BLaER1 treated with 17β-estradiol and CSF1 and Interleukin-3, amounts not matched to agents 10 nM and 100 nM (cell line): ENCODE results near the gene TIMP1.

ENCODE experiments used
- H3K27ac ChIP-seq, 11 experiments: shearing (Covaris generic); formaldehyde crosslinking; 2 replicates each; pipeline ENCODE4 v1.8.1; 2022
- H3K27me3 ChIP-seq, 11 experiments: shearing (Covaris generic); formaldehyde crosslinking; 2 replicates each; pipeline ENCODE4 v1.8.1; 2022
- H3K36me3 ChIP-seq, 11 experiments: shearing (Covaris generic); formaldehyde crosslinking; 2 replicates each; pipeline ENCODE4 v1.8.1; 2022
- H3K4me1 ChIP-seq, 10 experiments: shearing (Covaris generic); formaldehyde crosslinking; 2 replicates each; pipeline ENCODE4 v1.8.1; 2022
- H3K4me2 ChIP-seq, 11 experiments: shearing (Covaris generic); formaldehyde crosslinking; 2 replicates each; pipeline ENCODE4 v1.8.1; 2022
- H3K4me3 ChIP-seq, 10 experiments: shearing (Covaris generic); formaldehyde crosslinking; 2 replicates each; pipeline ENCODE4 v1.8.1; 2022
- H3K9ac ChIP-seq, 11 experiments: shearing (Covaris generic); formaldehyde crosslinking; 2 replicates each; pipeline ENCODE4 v1.8.1; 2022
- H3K9me3 ChIP-seq, 11 experiments: shearing (Covaris generic); formaldehyde crosslinking; replicated peaks in 1 of 11; 2 replicates each; pipeline ENCODE4 v1.8.1; 2022
- H4K20me1 ChIP-seq, 11 experiments: shearing (Covaris generic); formaldehyde crosslinking; 2 replicates each; pipeline ENCODE4 v1.8.1; 2022
- Cebpa-rat ChIP-seq, 11 experiments: shearing (Covaris generic); IDR thresholded peaks; 2 replicates each; pipeline ENCODE4 v1.8.1; 2022

The TIMP1 gene

DNA sequence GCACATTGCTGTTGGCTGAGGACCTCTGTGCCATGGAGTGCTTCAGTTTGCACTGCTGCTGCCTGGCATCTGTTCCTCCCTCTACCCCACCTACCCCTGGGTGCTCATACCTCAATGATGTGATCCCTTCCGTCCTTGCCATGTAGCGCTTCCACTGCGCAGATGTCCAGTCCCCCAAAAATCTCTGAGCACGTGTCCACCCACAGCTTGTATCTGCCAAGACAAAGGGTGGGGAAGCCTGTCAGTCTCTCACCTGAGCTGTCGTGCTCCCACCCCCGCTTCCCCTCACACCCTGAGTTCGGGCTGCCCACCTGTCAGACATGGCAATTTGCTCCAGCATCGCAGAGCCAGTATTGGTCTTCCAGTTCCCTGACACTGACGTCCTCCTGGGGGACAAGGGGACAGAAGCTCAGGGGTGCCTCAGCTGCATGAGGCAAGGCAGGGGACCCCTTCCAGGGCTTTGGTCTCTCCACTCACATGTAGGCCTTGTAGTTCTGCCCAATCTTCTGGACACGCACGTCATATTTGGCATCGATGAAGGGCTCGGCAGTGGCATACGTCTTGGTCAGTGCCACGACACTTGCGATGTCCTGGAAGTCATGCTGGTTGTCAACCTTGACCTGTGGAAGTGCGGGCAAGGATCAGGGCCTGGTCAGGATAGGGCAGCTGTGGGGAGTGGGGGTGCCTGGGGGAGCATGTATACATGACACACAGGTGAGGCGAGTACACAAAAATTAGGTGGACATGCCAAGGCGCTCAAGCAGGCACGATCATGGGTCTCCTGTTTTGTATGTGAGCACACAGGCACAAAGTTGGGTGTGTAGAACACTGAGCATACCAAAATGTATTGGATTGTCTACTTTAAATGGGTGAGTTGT, 6.0 kb upstream of the TIMP1 start:
- Histone ChIP-seq H3K27ac (peak overlapping the region in 3 of 11 experiments; percentile 8 to 94 (median 92); a peak in 5 of 22 replicates), H3K4me2 (peak overlapping the region in 8 of 11 experiments; percentile 65 to 87 (median 82); a peak in 6 of 22 replicates), H3K9me3 (peaks cover 0 to 22% (median 8%) of the 10 kb centered on the region in 11 experiments; a peak in 9 of 22 replicates)

DNA sequence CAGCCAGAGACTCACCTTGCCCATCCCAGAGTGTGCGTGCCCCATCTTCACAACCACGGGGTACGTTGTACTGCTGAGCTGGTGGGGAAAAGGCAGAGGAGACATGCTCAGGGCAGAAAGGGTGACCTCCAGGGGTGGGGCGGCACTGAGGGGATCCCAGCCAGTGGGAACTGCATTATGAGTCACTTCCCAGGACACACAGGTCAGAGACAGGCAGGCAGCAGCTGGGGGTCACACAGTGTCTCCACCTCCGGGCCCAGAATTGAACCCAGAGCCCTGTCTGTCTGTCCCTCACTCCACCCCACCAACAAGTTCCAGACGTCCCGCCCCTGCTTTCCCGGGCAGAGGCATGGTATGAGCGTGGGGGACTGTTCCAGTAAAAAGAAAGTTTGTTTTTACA, 4.8 kb upstream of the TIMP1 start:
- H4K20me1 ChIP-seq = no peaks in the 10 kb centered on the region
- peaks cover 0 to 34% (median 11%) of the 10 kb centered on the region in 11 experiments; a peak in 15 of 22 replicates for H3K27me3 ChIP-seq
- TF ChIP-seq Cebpa-rat (IDR thresholded peaks at IDR 0.05) = no peak
- peaks cover 60 to 92% (median 69%) of the 10 kb centered on the region in 10 experiments for H3K4me1 ChIP-seq
- H3K9ac ChIP-seq = no peak overlapping the region
- peak overlapping the region in 5 of 11 experiments; percentile 28 to 65 (median 58); a peak in 9 of 22 replicates for H3K4me2 ChIP-seq
- H3K9me3 ChIP-seq = peaks cover 0 to 11% (median 0%) of the 10 kb centered on the region in 11 experiments; a peak in 3 of 22 replicates
- peaks cover 0 to under 1% (median 0%) of the 10 kb centered on the region in 11 experiments; a peak in 1 of 22 replicates for H3K36me3 ChIP-seq
- no peak overlapping the region for H3K4me3 ChIP-seq
- H3K27ac ChIP-seq = no peak overlapping the region

More for the DNA sequence above, 6.0 kb upstream of the TIMP1 start:
- Histone ChIP-seq H3K4me1 (peaks cover 58 to 94% (median 71%) of the 10 kb centered on the region in 10 experiments), H4K20me1 (0 out of 22 replicates have a peak, but pooled peaks cover 0 to 8% (median 0%) of the 10 kb centered on the region in 11 experiments), H3K4me3 (no peak overlapping the region), H3K9ac (no peak overlapping the region), H3K36me3 (peaks cover 0 to 12% (median 6%) of the 10 kb centered on the region in 11 experiments; a peak in 15 of 22 replicates), H3K27me3 (peaks cover 0 to 45% (median 23%) of the 10 kb centered on the region in 11 experiments; a peak in 18 of 22 replicates)
- TF ChIP-seq Cebpa-rat (IDR thresholded peaks at IDR 0.05) = no peak

DNA sequence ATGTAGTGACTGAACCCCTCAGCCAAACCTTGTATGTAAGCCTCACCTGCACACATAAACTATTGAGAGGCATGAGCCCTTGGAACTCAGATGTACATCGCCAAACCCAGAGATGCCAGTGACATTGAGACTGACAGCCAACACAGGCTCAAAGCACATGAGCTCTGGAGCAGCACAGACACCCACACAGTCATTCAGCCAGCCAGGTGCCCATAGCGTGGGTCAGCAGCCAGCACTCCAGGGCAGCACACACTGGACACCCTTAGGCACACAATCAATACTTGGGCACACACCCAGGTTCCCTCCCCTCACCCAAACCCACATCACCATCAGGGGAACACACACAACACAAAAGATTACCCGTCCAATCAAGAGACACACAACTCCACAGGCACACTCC, 4.3 kb upstream of the TIMP1 start:
- Histone ChIP-seq H3K36me3 (no peaks in the 10 kb centered on the region), H3K9ac (no peak overlapping the region), H4K20me1 (no peaks in the 10 kb centered on the region), H3K4me2 (peak overlapping the region; percentile 33 to 86 (median 60); a peak in 18 of 22 replicates), H3K4me1 (peaks cover 60 to 87% (median 69%) of the 10 kb centered on the region in 10 experiments), H3K9me3 (peaks cover 0 to 6% (median 0%) of the 10 kb centered on the region in 11 experiments; a peak in 2 of 22 replicates), H3K4me3 (no peak overlapping the region), H3K27me3 (peaks cover 0 to 29% (median 7%) of the 10 kb centered on the region in 11 experiments; a peak in 12 of 22 replicates), H3K27ac (peak overlapping the region in 2 of 11 experiments; percentile 19 to 21; a peak in 2 of 22 replicates)
- TF ChIP-seq Cebpa-rat (IDR thresholded peaks at IDR 0.05) = no peak

DNA sequence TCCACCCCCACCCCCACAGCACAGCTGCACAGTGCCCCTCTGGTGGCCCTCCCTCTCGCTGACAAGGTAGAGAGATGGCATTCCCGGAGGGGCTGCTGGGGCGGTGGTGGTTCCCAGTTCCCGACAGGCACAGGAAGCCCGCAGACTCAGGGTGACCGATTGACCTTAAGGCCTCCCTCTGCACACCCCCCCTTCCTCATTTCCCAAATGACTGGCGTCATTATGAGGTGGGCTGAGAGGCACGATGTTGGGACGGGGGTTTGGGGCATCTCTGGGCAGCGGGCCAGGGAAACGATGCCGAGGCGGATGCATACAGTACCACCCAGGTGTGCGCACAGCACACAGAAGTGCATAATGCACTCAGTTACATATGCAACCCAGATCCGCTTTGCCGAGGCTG, 3.5 kb upstream of the TIMP1 start:
- peak overlapping the region; percentile 33 to 86 (median 60); a peak in 21 of 22 replicates for H3K4me2 ChIP-seq
- H3K27ac ChIP-seq = peak overlapping the region in 5 of 11 experiments; percentile 21 to 71 (median 48); a peak in 4 of 22 replicates
- H3K4me3 ChIP-seq = peak overlapping the region in 2 of 10 experiments; percentile 11 to 21; a peak in 1 of 20 replicates
- no peaks in the 10 kb centered on the region for H3K36me3 ChIP-seq
- no peak for TF ChIP-seq Cebpa-rat (IDR thresholded peaks at IDR 0.05)
- peaks cover 0 to 3% (median 0%) of the 10 kb centered on the region in 11 experiments; a peak in 1 of 22 replicates for H3K9me3 ChIP-seq
- peaks cover 0 to 6% (median 0%) of the 10 kb centered on the region in 11 experiments; a peak in 4 of 22 replicates for H4K20me1 ChIP-seq
- peaks cover 0 to 35% (median 7%) of the 10 kb centered on the region in 11 experiments; a peak in 10 of 22 replicates for H3K27me3 ChIP-seq
- peaks cover 60 to 80% (median 69%) of the 10 kb centered on the region in 10 experiments for H3K4me1 ChIP-seq
- H3K9ac ChIP-seq = peak overlapping the region in 1 of 11 experiments; percentile 44; a peak in 2 of 22 replicates

DNA sequence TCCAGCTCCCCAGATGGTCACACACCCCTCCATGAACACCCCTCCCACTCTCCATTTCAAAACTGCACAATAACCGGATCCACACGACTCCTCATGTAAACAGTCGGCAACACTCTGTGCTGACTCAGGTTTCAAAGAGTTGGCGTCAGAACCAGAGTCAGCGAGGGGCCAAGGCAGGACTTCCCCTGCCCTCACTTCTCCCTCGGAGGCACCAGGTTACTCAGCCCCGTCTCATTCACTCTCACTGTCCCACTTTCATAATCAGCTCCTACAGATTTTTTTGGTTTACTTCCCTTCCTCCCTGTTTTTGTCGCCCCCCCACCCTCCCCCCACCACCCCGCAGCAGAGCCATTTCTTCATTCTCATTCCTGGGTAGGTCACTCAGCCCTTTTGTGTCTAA, 2.7 kb upstream of the TIMP1 start:
- peaks cover 0 to 15% (median 0%) of the 10 kb centered on the region in 11 experiments; a peak in 5 of 22 replicates for H4K20me1 ChIP-seq
- H3K4me2 ChIP-seq = peak overlapping the region in 10 of 11 experiments; percentile 33 to 86 (median 60); a peak in 17 of 22 replicates

DNA sequence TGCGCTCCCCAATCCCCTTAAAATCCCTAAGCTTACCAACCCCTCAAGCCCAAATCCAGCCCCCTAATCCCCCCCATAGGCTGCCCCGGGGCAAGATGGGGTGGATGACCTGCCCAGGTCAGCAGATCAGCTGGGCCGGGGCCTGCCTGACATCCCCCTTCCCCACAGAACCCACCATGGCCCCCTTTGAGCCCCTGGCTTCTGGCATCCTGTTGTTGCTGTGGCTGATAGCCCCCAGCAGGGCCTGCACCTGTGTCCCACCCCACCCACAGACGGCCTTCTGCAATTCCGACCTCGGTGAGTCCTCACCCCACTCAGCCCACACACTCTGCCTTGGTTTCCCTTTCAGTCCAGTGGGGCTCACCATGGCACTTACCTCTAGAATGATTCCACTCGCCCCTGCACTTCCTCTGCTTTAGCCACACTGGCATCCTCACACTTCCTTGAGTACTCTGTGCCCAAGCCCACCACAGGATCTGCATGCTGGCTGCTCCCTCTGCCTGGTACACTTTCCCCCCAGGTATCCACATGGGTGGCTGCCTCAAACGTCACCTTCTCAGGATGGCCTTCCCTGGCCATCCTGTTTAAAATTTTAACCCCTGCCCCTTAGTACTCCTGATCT, 1.1 kb downstream of the TIMP1 start:
- peaks cover 36 to 61% (median 53%) of the 10 kb centered on the region in 10 experiments for H3K4me1 ChIP-seq
- H3K4me2 ChIP-seq = peak overlapping the region; percentile 69 to 91 (median 78)
- peaks cover 8 to 57% (median 40%) of the 10 kb centered on the region in 11 experiments; a peak in 20 of 22 replicates for H3K27me3 ChIP-seq
- peak overlapping the region in 9 of 11 experiments; percentile 23 to 87 (median 83); a peak in 13 of 22 replicates for H3K9ac ChIP-seq
- no peak for TF ChIP-seq Cebpa-rat (IDR thresholded peaks at IDR 0.05)
- H4K20me1 ChIP-seq = peaks cover 0 to 51% (median 5%) of the 10 kb centered on the region in 11 experiments; a peak in 9 of 22 replicates
- H3K9me3 ChIP-seq = no peaks in the 10 kb centered on the region
- H3K4me3 ChIP-seq = peak overlapping the region in 7 of 10 experiments; percentile 59 to 75 (median 66); a peak in 15 of 20 replicates
- H3K27ac ChIP-seq = peak overlapping the region in 10 of 11 experiments; percentile 75 to 86 (median 82); a peak in 20 of 22 replicates
- H3K36me3 ChIP-seq = peaks cover 0 to 26% (median 8%) of the 10 kb centered on the region in 11 experiments; a peak in 11 of 22 replicates

More for the DNA sequence above, 2.7 kb upstream of the TIMP1 start:
- TF ChIP-seq Cebpa-rat (IDR thresholded peaks at IDR 0.05) = no peak
- Histone ChIP-seq H3K36me3 (peaks cover 0 to 4% (median 0%) of the 10 kb centered on the region in 11 experiments; a peak in 5 of 22 replicates), H3K9me3 (no peaks in the 10 kb centered on the region), H3K4me3 (peak overlapping the region in 1 of 10 experiments; percentile 21; a peak in 1 of 20 replicates), H3K27me3 (peaks cover 0 to 37% (median 8%) of the 10 kb centered on the region in 11 experiments; a peak in 10 of 22 replicates), H3K9ac (peak overlapping the region in 2 of 11 experiments; percentile 39 to 44; a peak in 2 of 22 replicates), H3K27ac (peak overlapping the region in 5 of 11 experiments; percentile 13 to 71 (median 48); a peak in 5 of 22 replicates), H3K4me1 (peaks cover 53 to 79% (median 64%) of the 10 kb centered on the region in 10 experiments)

DNA sequence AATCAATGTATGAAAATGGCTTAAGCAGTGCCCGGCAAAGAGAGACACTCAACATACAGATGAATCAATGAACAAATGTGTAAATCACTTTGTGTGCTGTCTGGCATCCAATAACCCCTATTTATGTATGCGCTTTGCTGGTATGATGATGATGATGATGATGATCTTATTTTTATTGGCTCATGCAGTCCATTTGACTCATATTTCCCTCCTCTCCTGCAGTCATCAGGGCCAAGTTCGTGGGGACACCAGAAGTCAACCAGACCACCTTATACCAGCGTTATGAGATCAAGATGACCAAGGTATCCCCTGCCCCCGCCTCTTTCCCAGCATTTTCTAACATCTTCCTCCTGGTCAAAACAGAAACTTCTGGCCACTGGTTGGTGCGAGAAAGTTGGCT, 2.5 kb downstream of the TIMP1 start:
- Histone ChIP-seq H3K27ac (no peak overlapping the region), H3K4me1 (peaks cover 26 to 50% (median 41%) of the 10 kb centered on the region in 10 experiments), H3K36me3 (peaks cover 0 to 26% (median 8%) of the 10 kb centered on the region in 11 experiments; a peak in 11 of 22 replicates), H3K4me3 (peak overlapping the region in 2 of 10 experiments; percentile 64 to 68; a peak in 4 of 20 replicates), H3K4me2 (peak overlapping the region in 5 of 11 experiments; percentile 78 to 91 (median 85); a peak in 8 of 22 replicates), H3K9ac (peak overlapping the region in 1 of 11 experiments; percentile 42; a peak in 1 of 22 replicates), H3K27me3 (peaks cover 8 to 49% (median 40%) of the 10 kb centered on the region in 11 experiments; a peak in 19 of 22 replicates), H4K20me1 (peaks cover 0 to 51% (median 5%) of the 10 kb centered on the region in 11 experiments; a peak in 9 of 22 replicates), H3K9me3 (no peaks in the 10 kb centered on the region)
- TF ChIP-seq Cebpa-rat (IDR thresholded peaks at IDR 0.05) = no peak
